A673 (cell line): ENCODE results near the gene PCBP3. TPM values are rescaled to one million over a fixed set of nuclear protein-coding genes. Genes with fewer than 3 reads are reported as not detected.

Source experiments
- BruUV-seq: library from RNA; stranded (reverse); fragments of 400-500 nt; replicated peaks from 2 replicates; lab custom pipeline; 2021; lab: Mats Ljungman, UMichigan
- CTCF ChIA-PET: fragments of 300-600 bp; sonication (Branson Sonifier 250); formaldehyde crosslinking; loops from one replicate; lab custom pipeline; 2022; ENCODE audit warnings: antibody characterized with exemption; lab: Charles Lee
- POLR2A ChIA-PET: fragments of 300-600 bp; sonication (Branson Sonifier 250); formaldehyde crosslinking; loops from one replicate; lab custom pipeline; 2022; ENCODE audit warnings: antibody characterized with exemption; ENCODE audit not compliant: low non-redundant PET; lab: Charles Lee
- DNase-seq: peaks from one replicate; pipeline ENCODE4 v3.0.0-alpha.2; 2015; ENCODE audit warnings: low spot score
- H3K27ac ChIP-seq: fragments of 200-600 bp; sonication (generic); 2 replicates; pipeline ENCODE4 v1.5.1; 2016; ENCODE audit warnings: mixed run types, low read depth, mild to moderate bottlenecking, mixed read lengths, antibody characterized with exemption, low read length; ENCODE audit not compliant: poor library complexity, severe bottlenecking
- H3K27me3 ChIP-seq: fragments of 200-600 bp; sonication (generic); replicated peaks from 2 replicates; pipeline ENCODE4 v1.6.1; 2017; ENCODE audit warnings: mixed run types, low read depth, mild to moderate bottlenecking, mixed read lengths, antibody characterized with exemption, low read length; ENCODE audit not compliant: insufficient read depth, poor library complexity
- H3K36me3 ChIP-seq: fragments of 200-600 bp; sonication (generic); 2 replicates; pipeline ENCODE4 v1.6.1; 2016; ENCODE audit warnings: mixed run types, mild to moderate bottlenecking, mixed read lengths, antibody characterized with exemption, low read length; ENCODE audit not compliant: insufficient read depth, poor library complexity, severe bottlenecking
- H3K4me1 ChIP-seq: fragments of 200-600 bp; sonication (generic); 2 replicates; pipeline ENCODE4 v1.6.1; 2017; ENCODE audit warnings: mixed run types, mild to moderate bottlenecking, mixed read lengths, antibody characterized with exemption, low read length; ENCODE audit not compliant: insufficient read depth, poor library complexity, severe bottlenecking
- H3K4me3 ChIP-seq: fragments of 200-600 bp; sonication (generic); 2 replicates; pipeline ENCODE4 v1.5.1; 2016; ENCODE audit warnings: low read depth, mixed run types, mild to moderate bottlenecking, mixed read lengths, low read length; ENCODE audit not compliant: poor library complexity, severe bottlenecking
- H3K9me3 ChIP-seq: fragments of 200-600 bp; sonication (generic); 2 replicates; pipeline ENCODE4 v1.6.1; 2016; ENCODE audit warnings: mixed run types, low read depth, mild to moderate bottlenecking, mixed read lengths, antibody characterized with exemption, low read length; ENCODE audit not compliant: poor library complexity, severe bottlenecking
- EZH2 ChIP-seq: fragments of 200-600 bp; sonication (generic); IDR thresholded peaks from 2 replicates; pipeline ENCODE4 v1.6.1; 2017; ENCODE audit warnings: borderline replicate concordance, low read depth, mild to moderate bottlenecking, mixed read lengths, antibody characterized with exemption, low read length; ENCODE audit not compliant: poor library complexity, severe bottlenecking
- intact Hi-C: fragments of 100-400 bp; cut with micrococcal nuclease; formaldehyde crosslinking; loops from one replicate; pipeline ENCODE4 v1.10.0; 2022; ENCODE audit not compliant: unreplicated experiment
- total RNA-seq: library from RNA; stranded (reverse); gene quantifications from 2 replicates; pipeline ENCODE4 v1.2.3, GENCODE V29; 2021
- TF ChIP-seq, protein P1 (sequence below): fragments of 300-800, 200-600 bp; sonication (generic); conservative IDR thresholded peaks from 2 replicates; pipeline ENCODE4 v1.5.1; 2017; ENCODE audit warnings: low read depth, mild to moderate bottlenecking, antibody characterized with exemption, low read length, moderate library complexity, mixed read lengths

PCBP3 gene
- total RNA-seq, 1 experiment from 2014 or later = 25.6 TPM

- Histone ChIP-seq H3K36me3 (no peaks in the 10 kb centered on the region), H3K4me1 (peaks cover 47% of the 10 kb centered on the region), H3K27me3 (no peaks in the 10 kb centered on the region), H3K27ac (no peak overlapping the region), H3K9me3 (no peaks in the 10 kb centered on the region), H3K4me3 (no peak overlapping the region)
- intact Hi-C loops = loop anchor here (5.0 kb wide), 2 partner anchors 171 to 256 kb away; partner anchors contain the start of gene LSS
- no peak for TF ChIP-seq EZH2
- TF ChIP-seq, protein P1, sequence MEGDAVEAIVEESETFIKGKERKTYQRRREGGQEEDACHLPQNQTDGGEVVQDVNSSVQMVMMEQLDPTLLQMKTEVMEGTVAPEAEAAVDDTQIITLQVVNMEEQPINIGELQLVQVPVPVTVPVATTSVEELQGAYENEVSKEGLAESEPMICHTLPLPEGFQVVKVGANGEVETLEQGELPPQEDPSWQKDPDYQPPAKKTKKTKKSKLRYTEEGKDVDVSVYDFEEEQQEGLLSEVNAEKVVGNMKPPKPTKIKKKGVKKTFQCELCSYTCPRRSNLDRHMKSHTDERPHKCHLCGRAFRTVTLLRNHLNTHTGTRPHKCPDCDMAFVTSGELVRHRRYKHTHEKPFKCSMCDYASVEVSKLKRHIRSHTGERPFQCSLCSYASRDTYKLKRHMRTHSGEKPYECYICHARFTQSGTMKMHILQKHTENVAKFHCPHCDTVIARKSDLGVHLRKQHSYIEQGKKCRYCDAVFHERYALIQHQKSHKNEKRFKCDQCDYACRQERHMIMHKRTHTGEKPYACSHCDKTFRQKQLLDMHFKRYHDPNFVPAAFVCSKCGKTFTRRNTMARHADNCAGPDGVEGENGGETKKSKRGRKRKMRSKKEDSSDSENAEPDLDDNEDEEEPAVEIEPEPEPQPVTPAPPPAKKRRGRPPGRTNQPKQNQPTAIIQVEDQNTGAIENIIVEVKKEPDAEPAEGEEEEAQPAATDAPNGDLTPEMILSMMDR = peak; percentile 95
- CTCF ChIA-PET = interaction anchor here (0.5 to 0.7 kb wide), 2 partner anchors 12 to 59 kb away, joined by 3 read pairs; no protein-coding TSS in a partner anchor
- DNase-seq = peak; percentile 72
- POLR2A ChIA-PET = no interaction called here
- no TSS peak for BruUV-seq
Measured at GRCh38 chr21:45970674-45971615, 327.4 kb downstream of the PCBP3 start.

GRCh38 chr21:45971616-45972352, 328.3 kb downstream of the PCBP3 start:
- peak; percentile 67 for DNase-seq
- TF ChIP-seq EZH2 = no peak
- TF ChIP-seq, protein P1 = no peak
- Histone ChIP-seq H3K27me3 (no peaks in the 10 kb centered on the region), H3K36me3 (no peaks in the 10 kb centered on the region), H3K9me3 (no peaks in the 10 kb centered on the region), H3K4me3 (no peak overlapping the region), H3K4me1 (peaks cover 51% of the 10 kb centered on the region), H3K27ac (peak overlapping the region; percentile 73)
- CTCF ChIA-PET = no interaction called here
- intact Hi-C loops = loop anchor here (2.0 to 5.0 kb wide), 3 partner anchors 127 to 256 kb away; partner anchors contain the start of genes COL6A2 and LSS
- POLR2A ChIA-PET = no interaction called here
- BruUV-seq = no TSS peak

GRCh38 chr21:45972353-45972715, 328.8 kb downstream of the PCBP3 start:
- TF ChIP-seq, protein P1 = no peak
- TF ChIP-seq EZH2 = no peak
- Histone ChIP-seq H3K4me1 (peaks cover 56% of the 10 kb centered on the region), H3K27me3 (no peaks in the 10 kb centered on the region), H3K27ac (peak overlapping the region; percentile 73), H3K4me3 (peak overlapping the region; percentile 45), H3K36me3 (no peaks in the 10 kb centered on the region), H3K9me3 (no peaks in the 10 kb centered on the region)
- intact Hi-C loops = loop anchor here (2.0 to 5.0 kb wide), 3 partner anchors 126 to 255 kb away; partner anchors contain the start of genes COL6A2 and LSS
- ChIA-PET CTCF (interaction anchor here (1.7 kb wide), 1 partner anchor 171 kb away, joined by 20 read pairs; no protein-coding TSS in a partner anchor), POLR2A (no interaction called here)
- no peak for DNase-seq
- BruUV-seq = no TSS peak
